ENCODE results near the gene NRXN3.

DNA sequence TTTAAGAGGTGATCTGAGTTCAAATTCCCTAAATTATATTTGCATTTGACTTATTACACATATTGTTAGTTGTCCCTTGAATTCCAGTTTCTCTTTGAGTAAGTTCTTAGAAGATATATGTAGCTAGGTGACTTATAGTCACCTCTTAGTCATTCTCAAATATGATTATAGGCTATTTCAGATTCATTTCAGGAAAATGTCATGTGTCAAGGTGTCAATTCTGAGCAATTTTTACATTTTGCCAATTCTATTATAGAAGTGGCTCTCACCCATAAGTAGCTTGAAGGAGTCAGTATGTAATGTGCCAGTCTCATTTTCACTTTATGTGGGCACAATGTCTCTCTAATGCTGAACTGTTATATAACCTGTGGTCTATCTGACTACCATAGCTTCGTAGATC, 1417.7 kb downstream of the NRXN3 start:
- TF ChIP-seq POLR2A (IDR thresholded peaks at IDR 0.05) = no peak
- TF ChIP-seq, protein P1, sequence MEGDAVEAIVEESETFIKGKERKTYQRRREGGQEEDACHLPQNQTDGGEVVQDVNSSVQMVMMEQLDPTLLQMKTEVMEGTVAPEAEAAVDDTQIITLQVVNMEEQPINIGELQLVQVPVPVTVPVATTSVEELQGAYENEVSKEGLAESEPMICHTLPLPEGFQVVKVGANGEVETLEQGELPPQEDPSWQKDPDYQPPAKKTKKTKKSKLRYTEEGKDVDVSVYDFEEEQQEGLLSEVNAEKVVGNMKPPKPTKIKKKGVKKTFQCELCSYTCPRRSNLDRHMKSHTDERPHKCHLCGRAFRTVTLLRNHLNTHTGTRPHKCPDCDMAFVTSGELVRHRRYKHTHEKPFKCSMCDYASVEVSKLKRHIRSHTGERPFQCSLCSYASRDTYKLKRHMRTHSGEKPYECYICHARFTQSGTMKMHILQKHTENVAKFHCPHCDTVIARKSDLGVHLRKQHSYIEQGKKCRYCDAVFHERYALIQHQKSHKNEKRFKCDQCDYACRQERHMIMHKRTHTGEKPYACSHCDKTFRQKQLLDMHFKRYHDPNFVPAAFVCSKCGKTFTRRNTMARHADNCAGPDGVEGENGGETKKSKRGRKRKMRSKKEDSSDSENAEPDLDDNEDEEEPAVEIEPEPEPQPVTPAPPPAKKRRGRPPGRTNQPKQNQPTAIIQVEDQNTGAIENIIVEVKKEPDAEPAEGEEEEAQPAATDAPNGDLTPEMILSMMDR (IDR thresholded peaks at IDR 0.05) = no peak
